GM10248 (cell line): ENCODE measurements around the gene ENTHD1.
"Not testable (repeated sequence)": the region's sequence is repeated elsewhere in the genome, so short reads cannot be mapped to it uniquely, and the experiment has no call there.

Source experiments
- CTCF ChIA-PET: fragments of 300-600 bp; sonication (Branson Sonifier 250); formaldehyde crosslinking; extraction: SDS; loops from one replicate; lab custom pipeline; 2021; ENCODE audit warnings: antibody characterized with exemption; lab: Yijun Ruan, JAX
- POLR2A ChIA-PET: fragments of 350-650 bp; sonication (Branson Sonifier 250); formaldehyde crosslinking; extraction: SDS; loops from one replicate; lab custom pipeline; 2020; ENCODE audit warnings: antibody characterized with exemption; lab: Yijun Ruan, JAX
- DNase-seq: peaks from one replicate; pipeline ENCODE4 v3.0.0; 2012; ENCODE audit errors: extremely low spot score
- CTCF ChIP-seq: IDR thresholded peaks from 2 replicates; pipeline ENCODE4 v1.5.1; 2012; ENCODE audit warnings: mild to moderate bottlenecking, low read depth; ENCODE audit errors: extremely low read depth, missing control alignments, control extremely low read depth

The ENTHD1 gene

GRCh38 chr22:39877079-39877845 lies 16.3 kb downstream of the ENTHD1 start:
- POLR2A ChIA-PET: no interaction called here
- no peak for TF ChIP-seq CTCF
- CTCF ChIA-PET: no interaction called here
- DNase-seq: no peak

GRCh38 chr22:39875176-39875885 lies 18.2 kb downstream of the ENTHD1 start:
- CTCF ChIA-PET: interaction anchor here (1.4 to 1.6 kb wide), 2 partner anchors 9 to 24 kb away, joined by 3 to 4 read pairs; no protein-coding TSS in a partner anchor

GRCh38 chr22:39873965-39874364 lies 19.6 kb downstream of the ENTHD1 start:
- ChIA-PET POLR2A (no interaction called here), CTCF (interaction anchor here (1.2 to 1.6 kb wide), 5 partner anchors 8 to 59 kb away, joined by 3 to 6 read pairs (median 4); no protein-coding TSS in a partner anchor)
- TF ChIP-seq CTCF: no peak
- no peak for DNase-seq

More at GRCh38 chr22:39875176-39875885, 18.2 kb downstream of the ENTHD1 start:
- POLR2A ChIA-PET, DNase-seq: not testable (repeated sequence)

GRCh38 chr22:39872548-39872947 lies 21.0 kb downstream of the ENTHD1 start:
- CTCF ChIA-PET: interaction anchor here (0.9 to 2.1 kb wide), 4 partner anchors 8 to 32 kb away, joined by 3 to 6 read pairs (median 4); no protein-coding TSS in a partner anchor
- no peak for TF ChIP-seq CTCF
- no peak for DNase-seq
- POLR2A ChIA-PET: no interaction called here

GRCh38 chr22:39871008-39871798 lies 22.4 kb downstream of the ENTHD1 start:
- CTCF ChIA-PET: interaction anchor here (1.4 to 2.1 kb wide), 3 partner anchors 19 to 33 kb away, joined by 4 to 6 read pairs (median 5); no protein-coding TSS in a partner anchor
- no peak for DNase-seq
- TF ChIP-seq CTCF: no peak
- POLR2A ChIA-PET: no interaction called here

- POLR2A ChIA-PET, DNase-seq, CTCF ChIA-PET: not testable (repeated sequence)
These were observed 23.8 kb downstream of the ENTHD1 start for GRCh38 chr22:39869797-39870196.

GRCh38 chr22:39868741-39869140 lies 24.8 kb downstream of the ENTHD1 start:
- ChIA-PET CTCF (interaction anchor here (1.4 kb wide), 1 partner anchor 14 kb away, joined by 3 read pairs; no protein-coding TSS in a partner anchor), POLR2A (no interaction called here)
- no peak for DNase-seq
- TF ChIP-seq CTCF: no peak
